Raji (cell line): Measurements from ENCODE around the gene TRIM7.

Source experiments
- POLR2A ChIP-seq: IDR thresholded peaks from 2 replicates; pipeline ENCODE4 v1.6.1; 2011; ENCODE audit warnings: low read depth, low read length, control low read depth; ENCODE audit not compliant: insufficient read depth

The TRIM7 gene

GRCh38 chr5:181191526-181192336, 13.3 kb downstream of the TRIM7 start:
- TF ChIP-seq POLR2A, result peak; percentile 61

- TF ChIP-seq POLR2A, result peak; percentile 11; the same call in 1 of the 2 replicates
These were observed 14.1 kb downstream of the TRIM7 start for GRCh38 chr5:181190711-181191525.

GRCh38 chr5:181189962-181190710, 14.9 kb downstream of the TRIM7 start:
- no peak for TF ChIP-seq POLR2A

GRCh38 chr5:181189363-181189961, 15.5 kb downstream of the TRIM7 start:
- no peak for TF ChIP-seq POLR2A

- TF ChIP-seq POLR2A, result no peak
These were observed 16.2 kb downstream of the TRIM7 start for GRCh38 chr5:181188700-181189362.

- no peak; the same call in 1 of the 2 replicates for TF ChIP-seq POLR2A
These were observed 17.3 kb downstream of the TRIM7 start for GRCh38 chr5:181187500-181188213.

- TF ChIP-seq POLR2A, result no peak; the same call in 1 of the 2 replicates
These were observed 18.0 kb downstream of the TRIM7 start for GRCh38 chr5:181186986-181187499.

GRCh38 chr5:181186022-181186421, 19.0 kb downstream of the TRIM7 start:
- no peak for TF ChIP-seq POLR2A

- no peak for TF ChIP-seq POLR2A
These were observed 19.4 kb downstream of the TRIM7 start for GRCh38 chr5:181185560-181185959.

- peak; percentile 18; the same call in 1 of the 2 replicates for TF ChIP-seq POLR2A
These were observed 20.2 kb downstream of the TRIM7 start for GRCh38 chr5:181184845-181185216.

GRCh38 chr5:181182651-181183050, 22.3 kb downstream of the TRIM7 start:
- no peak for TF ChIP-seq POLR2A

GRCh38 chr5:181181650-181182565, 23.1 kb downstream of the TRIM7 start:
- no peak for TF ChIP-seq POLR2A
